NCI-H128 (cell line): ENCODE data around the gene TMEM271.
"Not testable (repeated sequence)": the region's sequence is repeated elsewhere in the genome, so short reads cannot be mapped to it uniquely, and the experiment has no call there.

Experiments
- DNase-seq: peaks from one replicate; lab custom pipeline; 2025; ENCODE audit not compliant: unreplicated experiment; lab: John Stamatoyannopoulos, UW

Gene TMEM271

DNA sequence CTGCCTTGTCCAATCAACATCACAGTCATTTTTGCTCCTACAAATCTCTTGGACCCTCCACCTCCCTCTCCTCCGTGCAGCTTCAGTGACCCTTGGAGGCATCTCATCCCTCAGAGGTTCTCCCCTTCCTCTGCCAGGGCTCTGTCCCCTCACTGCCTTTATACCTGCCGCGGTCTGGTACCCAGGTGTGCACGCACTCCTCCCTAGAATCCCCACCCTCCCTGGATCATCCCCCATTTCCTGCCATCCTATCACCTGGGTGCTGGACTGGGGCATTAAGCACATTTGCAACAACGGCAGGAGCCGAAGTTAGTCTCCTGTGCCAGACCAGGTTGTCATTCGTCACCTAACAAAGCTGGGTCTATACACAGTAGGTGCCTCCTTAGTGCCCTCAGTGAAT is 10.1 kb downstream of the TMEM271 start:
- no peak for DNase-seq

GRCh38 chr4:565614-566013 is 10.5 kb downstream of the TMEM271 start:
- DNase-seq = not testable (repeated sequence)

- not testable (repeated sequence) for DNase-seq
Observed at GRCh38 chr4:562458-562857, 13.6 kb downstream of the TMEM271 start.

- DNase-seq = no peak
Observed at GRCh38 chr4:561426-561825, 14.7 kb downstream of the TMEM271 start.

GRCh38 chr4:560731-561291 is 15.3 kb downstream of the TMEM271 start:
- no peak for DNase-seq

- DNase-seq = no peak
Observed at GRCh38 chr4:560061-560460, 16.0 kb downstream of the TMEM271 start.

- no peak for DNase-seq
Observed at GRCh38 chr4:555566-556275, 20.4 kb downstream of the TMEM271 start.

DNA sequence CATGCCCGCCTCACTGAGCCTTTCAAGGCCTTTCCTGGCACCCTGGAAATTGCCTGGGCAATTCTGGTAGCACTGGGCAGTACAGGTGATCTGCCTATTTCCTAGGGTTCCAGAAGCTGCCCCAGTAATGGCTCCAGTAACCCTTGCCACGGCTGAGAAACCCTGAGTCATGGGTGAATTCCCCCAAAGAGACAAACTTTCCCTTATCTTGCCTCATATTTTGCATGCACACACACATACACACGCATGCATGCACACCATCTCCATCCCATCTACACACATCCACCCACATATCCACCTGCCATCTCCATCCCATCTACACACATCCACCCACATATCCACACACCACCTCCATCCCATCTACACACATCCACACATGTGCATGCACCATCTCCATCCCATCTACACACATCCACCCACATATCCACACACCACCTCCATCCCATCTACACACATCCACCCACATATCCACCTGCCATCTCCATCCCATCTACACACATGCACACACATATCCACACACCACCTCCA is 21.2 kb downstream of the TMEM271 start:
- DNase-seq = not testable (repeated sequence)

DNA sequence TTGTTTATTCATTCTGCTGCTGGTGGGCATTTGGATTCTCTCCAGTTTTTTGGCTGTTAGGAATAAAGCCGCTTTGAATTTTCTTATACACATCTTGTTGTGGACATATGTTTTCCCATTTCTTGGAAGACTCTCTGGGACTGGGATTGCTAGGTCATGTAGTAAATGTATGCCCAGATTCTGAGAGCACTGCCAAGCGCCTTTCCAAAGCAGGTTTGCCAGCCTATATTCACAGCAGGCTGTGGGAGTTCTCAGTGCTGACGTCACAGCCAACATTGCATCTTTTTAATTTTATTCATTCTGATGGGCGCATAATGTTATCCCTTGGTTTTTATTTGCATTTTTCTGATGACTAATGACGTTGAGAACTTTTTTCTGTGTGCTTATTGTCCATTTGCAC is 24.1 kb downstream of the TMEM271 start:
- no peak for DNase-seq

DNA sequence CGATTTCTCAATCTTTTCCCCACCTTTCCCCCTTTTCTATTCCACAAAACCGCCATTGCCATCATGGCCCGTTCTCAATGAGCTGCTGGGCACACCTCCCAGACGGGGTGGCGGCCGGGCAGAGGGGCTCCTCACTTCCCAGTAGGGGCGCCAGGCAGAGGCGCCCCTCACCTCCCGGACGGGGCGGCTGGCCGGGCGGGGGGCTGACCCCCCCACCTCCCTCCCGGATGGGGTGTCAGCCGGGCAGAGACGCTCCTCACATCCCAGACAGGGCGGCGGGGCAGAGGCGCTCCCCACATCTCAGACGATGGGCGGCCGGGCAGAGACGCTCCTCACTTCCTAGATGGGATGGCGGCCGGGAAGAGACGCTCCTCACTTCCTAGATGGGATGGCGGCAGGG is 25.8 kb downstream of the TMEM271 start:
- DNase-seq = not testable (repeated sequence)

GRCh38 chr4:548976-549375 is 27.1 kb downstream of the TMEM271 start:
- DNase-seq = no peak

GRCh38 chr4:545612-546011 is 30.5 kb downstream of the TMEM271 start:
- no peak for DNase-seq

DNA sequence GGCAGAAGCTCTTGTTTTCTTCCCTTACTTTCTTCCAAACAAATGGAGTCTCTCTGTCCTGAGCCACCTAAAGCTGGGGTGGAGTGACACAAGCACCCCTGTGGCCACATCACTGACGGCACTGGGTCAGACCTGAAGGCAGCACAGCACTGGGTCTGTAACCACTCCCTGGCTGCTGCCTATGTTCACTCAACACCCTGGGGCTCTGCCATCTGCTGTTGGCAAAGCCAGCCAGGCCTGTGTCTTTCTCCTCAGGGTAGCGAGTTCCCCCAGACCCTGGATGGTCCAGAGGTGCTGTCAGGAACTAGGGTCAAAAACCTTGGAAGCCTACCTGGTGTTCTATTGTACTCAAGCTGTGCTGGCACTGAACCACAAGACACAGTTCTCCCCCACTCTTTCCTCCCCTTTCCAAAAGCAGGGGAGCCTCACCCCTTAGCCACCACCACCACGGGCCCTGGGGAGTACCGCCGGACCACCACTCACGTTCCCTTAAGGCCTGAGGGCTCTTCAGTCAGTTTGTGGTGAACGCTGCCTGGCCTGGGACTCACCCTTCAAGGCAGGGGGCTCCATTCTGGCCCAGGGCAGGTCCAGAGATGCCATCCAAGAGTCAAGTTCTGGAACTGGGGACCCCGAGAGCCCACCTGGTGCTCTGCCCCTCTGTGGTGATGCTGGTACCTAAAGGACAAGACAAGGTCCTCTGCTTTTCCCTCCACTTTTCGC is 31.5 kb downstream of the TMEM271 start:
- DNase-seq = no peak

- no peak for DNase-seq
Observed at GRCh38 chr4:541271-541670, 34.8 kb downstream of the TMEM271 start.

- DNase-seq = no peak
Observed at GRCh38 chr4:538542-539142, 37.5 kb downstream of the TMEM271 start.

- no peak for DNase-seq
Observed at GRCh38 chr4:537436-538264, 38.4 kb downstream of the TMEM271 start.

DNA sequence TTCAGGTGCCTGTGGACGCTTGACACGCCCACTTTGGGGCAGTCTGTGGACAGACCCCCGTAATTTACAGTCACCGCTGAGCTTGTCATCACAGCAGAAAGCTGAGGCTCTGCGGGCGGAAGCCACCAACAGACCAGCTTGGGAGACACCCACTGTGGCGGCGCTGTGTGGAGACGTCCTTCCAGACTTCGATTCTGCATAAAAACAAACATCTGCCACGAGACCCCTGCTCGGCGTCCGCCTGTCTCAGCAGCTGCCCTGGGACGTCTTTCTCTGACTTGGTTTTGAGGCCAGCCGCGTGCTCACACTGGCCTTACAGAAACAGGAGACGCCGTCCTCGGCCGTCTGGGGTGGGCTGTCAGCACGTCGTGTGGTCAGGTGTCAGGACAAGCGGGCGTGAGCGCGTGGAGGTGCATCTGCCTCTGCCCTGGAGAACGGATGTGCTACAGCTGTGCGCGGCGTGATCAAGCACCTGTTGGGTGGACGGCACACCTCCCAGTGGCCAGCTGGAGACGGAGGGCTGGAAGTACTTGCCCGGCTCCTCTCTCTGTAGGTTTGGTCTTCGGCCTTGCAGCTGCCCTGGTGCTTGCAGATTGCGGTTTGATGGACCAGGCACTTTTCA is 39.6 kb downstream of the TMEM271 start:
- DNase-seq = no peak

- no peak for DNase-seq
Observed at GRCh38 chr4:535924-536281, 40.2 kb downstream of the TMEM271 start.

DNA sequence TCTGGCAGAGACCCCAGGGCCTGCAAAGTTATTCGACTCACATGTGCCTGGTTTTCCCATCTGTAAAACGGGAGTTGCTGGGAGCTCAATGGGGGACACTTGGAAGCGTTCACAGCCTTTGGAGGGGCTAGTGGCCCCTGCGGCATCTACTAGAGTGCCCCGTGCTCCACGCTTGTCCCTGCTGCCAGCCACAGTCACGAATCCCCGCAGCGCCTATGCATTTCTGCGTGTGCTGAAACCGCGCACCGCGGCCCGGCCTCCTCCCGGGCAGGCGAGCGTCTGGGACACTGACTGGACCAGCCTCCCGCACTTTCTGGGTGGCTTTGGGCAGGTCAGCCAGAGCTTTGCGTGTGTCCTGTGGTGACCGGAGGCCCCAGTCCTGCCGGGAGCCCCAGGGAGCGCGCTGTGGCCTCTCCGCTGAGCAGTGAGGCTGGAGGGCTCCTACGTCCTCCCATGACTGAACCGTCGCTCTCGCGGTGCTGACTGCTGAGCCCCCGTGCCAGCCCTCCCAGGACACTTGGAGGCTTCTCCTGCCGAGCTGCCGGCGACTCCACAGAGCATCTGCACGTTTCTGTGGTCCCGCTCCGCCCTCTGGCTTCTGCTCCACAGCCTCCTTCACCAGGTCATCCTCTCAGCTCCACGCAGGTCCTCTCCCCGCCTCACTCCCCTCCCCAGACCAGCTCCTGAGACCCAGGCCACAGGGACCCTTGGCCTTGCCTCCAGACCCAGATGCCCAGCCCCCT is 40.7 kb downstream of the TMEM271 start:
- no peak for DNase-seq
